Liver (tissue), 9 donors: Measurements from ENCODE around the gene WDR59. TPM values are rescaled to one million over a fixed set of nuclear protein-coding genes. Genes with fewer than 3 reads are reported as not detected.

Experiments used
- DNase-seq: peaks from one replicate; pipeline ENCODE4 v3.0.0-alpha.2; 2017; ENCODE audit warnings: low spot score
- H3K27ac ChIP-seq, 2 donors: one replicate each; pipeline ENCODE4 v1.7.0; 2013; ENCODE audit warnings: inconsistent platforms in 2 of 2, low read length in 2 of 2, control low read depth in 1 of 2, low read depth in 1 of 2, mild to moderate bottlenecking in 1 of 2
- H3K27me3 ChIP-seq, 4 donors: one replicate each; pipeline versions ENCODE4 v1.6.1 to v1.7.0; 2013; ENCODE audit warnings: low read length in 3 of 4, inconsistent platforms in 1 of 4, mild to moderate bottlenecking in 1 of 4, moderate library complexity in 1 of 4; ENCODE audit not compliant: control insufficient read depth in 4 of 4, insufficient read depth in 4 of 4
- H3K36me3 ChIP-seq, 4 donors: one replicate each; pipeline versions ENCODE4 v1.6.1 to v1.7.0; 2013; ENCODE audit warnings: low read length in 3 of 4, mild to moderate bottlenecking in 3 of 4, low read depth in 1 of 4, moderate library complexity in 1 of 4; ENCODE audit not compliant: control insufficient read depth in 4 of 4, insufficient read depth in 3 of 4
- H3K4me1 ChIP-seq, 4 donors: one replicate each; pipeline versions ENCODE4 v1.6.1 to v1.7.0; 2013; ENCODE audit warnings: low read length in 3 of 4, mild to moderate bottlenecking in 3 of 4, moderate library complexity in 1 of 4; ENCODE audit not compliant: control insufficient read depth in 4 of 4, insufficient read depth in 4 of 4
- H3K4me3 ChIP-seq, 3 donors: one replicate each; pipeline versions ENCODE4 v1.6.1 to v1.7.0; 2013; ENCODE audit warnings: low read length in 3 of 3, control low read depth in 1 of 3, low read depth in 1 of 3, mild to moderate bottlenecking in 1 of 3
- H3K9ac ChIP-seq, 2 donors: one replicate each; pipeline ENCODE4 v1.7.0; 2013; ENCODE audit warnings: low read length in 2 of 2, mild to moderate bottlenecking in 2 of 2, moderate library complexity in 2 of 2, control low read depth in 1 of 2, low read depth in 1 of 2
- H3K9me3 ChIP-seq, 4 donors: one replicate each; pipeline versions ENCODE4 v1.6.1 to v1.7.0; 2013; ENCODE audit warnings: low read length in 3 of 4; ENCODE audit not compliant: control insufficient read depth in 4 of 4
- EGR1 ChIP-seq, 2 donors: IDR thresholded peaks; 2 replicates each; pipeline ENCODE4 v1.6.1; 2016 to 2018; ENCODE audit warnings: antibody characterized with exemption in 2 of 2, low read depth in 2 of 2
- FOXA1 ChIP-seq: IDR thresholded peaks from 2 replicates; pipeline ENCODE4 v1.6.1; 2016; ENCODE audit warnings: antibody characterized with exemption
- FOXA2 ChIP-seq: IDR thresholded peaks from 2 replicates; pipeline ENCODE4 v1.6.1; 2016; ENCODE audit warnings: antibody characterized with exemption
- GABPA ChIP-seq, 2 donors: IDR thresholded peaks in 1 of 2; conservative IDR thresholded peaks in 1 of 2; 2 replicates each; pipeline ENCODE4 v1.6.1; 2016; ENCODE audit warnings: antibody characterized with exemption in 2 of 2, mild to moderate bottlenecking in 1 of 2, moderate library complexity in 1 of 2
- HNF4A ChIP-seq, 2 donors: conservative IDR thresholded peaks; 2 replicates each; pipeline ENCODE4 v1.6.1; 2016; ENCODE audit warnings: antibody characterized with exemption in 2 of 2, mild to moderate bottlenecking in 2 of 2
- HNF4G ChIP-seq: IDR thresholded peaks from 2 replicates; pipeline ENCODE4 v1.6.1; 2016; ENCODE audit warnings: antibody characterized with exemption
- JUND ChIP-seq, 2 donors: IDR thresholded peaks; 2 replicates each; pipeline ENCODE4 v1.6.1; 2016; ENCODE audit warnings: antibody characterized with exemption in 2 of 2
- NR2F2 ChIP-seq: IDR thresholded peaks from 2 replicates; pipeline ENCODE4 v1.6.1; 2016; ENCODE audit warnings: antibody characterized with exemption
- RAD21 ChIP-seq, 2 donors: IDR thresholded peaks; 2 replicates each; pipeline ENCODE4 v1.6.1; 2016; ENCODE audit warnings: antibody characterized with exemption in 2 of 2, mild to moderate bottlenecking in 2 of 2
- RXRA ChIP-seq, 2 donors: IDR thresholded peaks; 2 replicates each; pipeline ENCODE4 v1.6.1; 2017 to 2018; ENCODE audit warnings: antibody characterized with exemption in 2 of 2, mild to moderate bottlenecking in 1 of 2
- SP1 ChIP-seq: IDR thresholded peaks from 2 replicates; pipeline ENCODE4 v1.6.1; 2018; ENCODE audit warnings: antibody characterized with exemption, mild to moderate bottlenecking
- TAF1 ChIP-seq: conservative IDR thresholded peaks from 2 replicates; pipeline ENCODE4 v1.6.1; 2016; ENCODE audit warnings: antibody characterized with exemption, mild to moderate bottlenecking
- YY1 ChIP-seq: IDR thresholded peaks from 2 replicates; pipeline ENCODE4 v1.6.1; 2016; ENCODE audit warnings: antibody characterized with exemption, mild to moderate bottlenecking
- polyA plus RNA-seq, 2 donors: library from polyadenylated mRNA; stranded (reverse) in 1 of 2; unstranded in 1 of 2; fragments of 200-250 nt in 1 of 2; fragments of >200 nt in 1 of 2; fragmentation: Nextera tagmentation in 1 of 2; extraction: Ambion mirVana in 1 of 2; gene quantifications; one replicate each; pipeline versions ENCODE4 v1.2.1 to v1.2.3, GENCODE V29; 2013 to 2015
- total RNA-seq, 2 donors: library from RNA; depleted of rRNA; stranded (reverse); fragments of >200 nt; gene quantifications; one replicate each; pipeline ENCODE4 v1.2.3, GENCODE V29; 2014
- TF ChIP-seq, protein P1 (sequence below): fragments of 150-350 bp; IDR thresholded peaks from 2 replicates; pipeline ENCODE4 v1.5.1; 2017; ENCODE audit warnings: improper control_type of control experiment, low read depth, low read length; ENCODE audit not compliant: missing input control
- TF ChIP-seq, protein P2 (sequence below): IDR thresholded peaks from 2 replicates; pipeline ENCODE4 v1.6.1; 2016; ENCODE audit warnings: antibody characterized with exemption, mild to moderate bottlenecking
- TF ChIP-seq, protein P3 (sequence below): IDR thresholded peaks from 2 replicates; pipeline ENCODE4 v1.6.1; 2016; ENCODE audit warnings: antibody characterized with exemption
- TF ChIP-seq, protein P4 (sequence below): IDR thresholded peaks from 2 replicates; pipeline ENCODE4 v1.6.1; 2016; ENCODE audit warnings: antibody characterized with exemption
- TF ChIP-seq, protein P5 (sequence below): IDR thresholded peaks from 2 replicates; pipeline ENCODE4 v1.6.1; 2016; ENCODE audit warnings: antibody characterized with exemption
- donor health status: healthy.
- donor health status: healthy.
- donor health status: healthy.
- donor health status: healthy.
- donor health status: healthy.

Gene WDR59
- total and polyA plus RNA-seq, 4 donors = 14.1 to 30.3 (median 23.7) TPM

DNA sequence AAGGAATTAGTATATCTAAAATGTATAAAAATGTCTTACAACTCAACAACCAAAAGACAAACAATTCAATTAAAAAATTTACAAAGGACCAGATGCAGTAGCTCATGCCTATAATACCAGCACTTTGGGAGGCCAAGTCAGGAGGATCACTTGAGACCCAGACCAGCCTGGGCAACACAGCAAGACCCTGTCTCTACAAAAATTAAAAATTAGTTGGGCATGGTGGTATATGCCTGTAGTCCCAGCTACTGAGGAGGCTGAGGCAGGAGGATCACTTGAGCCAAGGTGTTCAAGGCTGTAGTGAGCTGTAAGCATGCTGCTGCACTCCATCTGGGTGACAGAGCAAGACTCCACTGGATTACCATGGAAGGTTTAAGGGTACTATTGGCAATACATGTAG, 47.7 kb upstream of the WDR59 start:
- TF ChIP-seq FOXA1 (no peak), GABPA (IDR thresholded peaks at IDR 0.05 in 1 of 2, conservative IDR thresholded peaks at IDR 0.05 in 1 of 2) (no peak), RAD21 (IDR thresholded peaks at IDR 0.05) (no peak), HNF4A (conservative IDR thresholded peaks at IDR 0.05) (no peak), EGR1 (IDR thresholded peaks at IDR 0.05; ENCODE audit: low read depth in 2 of 2) (no peak), NR2F2 (no peak), HNF4G (no peak), RXRA (IDR thresholded peaks at IDR 0.05) (no peak), SP1 (no peak), FOXA2 (no peak), JUND (IDR thresholded peaks at IDR 0.05) (no peak), YY1 (no peak)
- TF ChIP-seq, protein P1, sequence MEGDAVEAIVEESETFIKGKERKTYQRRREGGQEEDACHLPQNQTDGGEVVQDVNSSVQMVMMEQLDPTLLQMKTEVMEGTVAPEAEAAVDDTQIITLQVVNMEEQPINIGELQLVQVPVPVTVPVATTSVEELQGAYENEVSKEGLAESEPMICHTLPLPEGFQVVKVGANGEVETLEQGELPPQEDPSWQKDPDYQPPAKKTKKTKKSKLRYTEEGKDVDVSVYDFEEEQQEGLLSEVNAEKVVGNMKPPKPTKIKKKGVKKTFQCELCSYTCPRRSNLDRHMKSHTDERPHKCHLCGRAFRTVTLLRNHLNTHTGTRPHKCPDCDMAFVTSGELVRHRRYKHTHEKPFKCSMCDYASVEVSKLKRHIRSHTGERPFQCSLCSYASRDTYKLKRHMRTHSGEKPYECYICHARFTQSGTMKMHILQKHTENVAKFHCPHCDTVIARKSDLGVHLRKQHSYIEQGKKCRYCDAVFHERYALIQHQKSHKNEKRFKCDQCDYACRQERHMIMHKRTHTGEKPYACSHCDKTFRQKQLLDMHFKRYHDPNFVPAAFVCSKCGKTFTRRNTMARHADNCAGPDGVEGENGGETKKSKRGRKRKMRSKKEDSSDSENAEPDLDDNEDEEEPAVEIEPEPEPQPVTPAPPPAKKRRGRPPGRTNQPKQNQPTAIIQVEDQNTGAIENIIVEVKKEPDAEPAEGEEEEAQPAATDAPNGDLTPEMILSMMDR = no peak
- TF ChIP-seq, protein P2, sequence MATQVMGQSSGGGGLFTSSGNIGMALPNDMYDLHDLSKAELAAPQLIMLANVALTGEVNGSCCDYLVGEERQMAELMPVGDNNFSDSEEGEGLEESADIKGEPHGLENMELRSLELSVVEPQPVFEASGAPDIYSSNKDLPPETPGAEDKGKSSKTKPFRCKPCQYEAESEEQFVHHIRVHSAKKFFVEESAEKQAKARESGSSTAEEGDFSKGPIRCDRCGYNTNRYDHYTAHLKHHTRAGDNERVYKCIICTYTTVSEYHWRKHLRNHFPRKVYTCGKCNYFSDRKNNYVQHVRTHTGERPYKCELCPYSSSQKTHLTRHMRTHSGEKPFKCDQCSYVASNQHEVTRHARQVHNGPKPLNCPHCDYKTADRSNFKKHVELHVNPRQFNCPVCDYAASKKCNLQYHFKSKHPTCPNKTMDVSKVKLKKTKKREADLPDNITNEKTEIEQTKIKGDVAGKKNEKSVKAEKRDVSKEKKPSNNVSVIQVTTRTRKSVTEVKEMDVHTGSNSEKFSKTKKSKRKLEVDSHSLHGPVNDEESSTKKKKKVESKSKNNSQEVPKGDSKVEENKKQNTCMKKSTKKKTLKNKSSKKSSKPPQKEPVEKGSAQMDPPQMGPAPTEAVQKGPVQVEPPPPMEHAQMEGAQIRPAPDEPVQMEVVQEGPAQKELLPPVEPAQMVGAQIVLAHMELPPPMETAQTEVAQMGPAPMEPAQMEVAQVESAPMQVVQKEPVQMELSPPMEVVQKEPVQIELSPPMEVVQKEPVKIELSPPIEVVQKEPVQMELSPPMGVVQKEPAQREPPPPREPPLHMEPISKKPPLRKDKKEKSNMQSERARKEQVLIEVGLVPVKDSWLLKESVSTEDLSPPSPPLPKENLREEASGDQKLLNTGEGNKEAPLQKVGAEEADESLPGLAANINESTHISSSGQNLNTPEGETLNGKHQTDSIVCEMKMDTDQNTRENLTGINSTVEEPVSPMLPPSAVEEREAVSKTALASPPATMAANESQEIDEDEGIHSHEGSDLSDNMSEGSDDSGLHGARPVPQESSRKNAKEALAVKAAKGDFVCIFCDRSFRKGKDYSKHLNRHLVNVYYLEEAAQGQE = no peak
- TF ChIP-seq, protein P3, sequence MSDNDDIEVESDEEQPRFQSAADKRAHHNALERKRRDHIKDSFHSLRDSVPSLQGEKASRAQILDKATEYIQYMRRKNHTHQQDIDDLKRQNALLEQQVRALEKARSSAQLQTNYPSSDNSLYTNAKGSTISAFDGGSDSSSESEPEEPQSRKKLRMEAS = no peak
- TF ChIP-seq, protein P4, sequence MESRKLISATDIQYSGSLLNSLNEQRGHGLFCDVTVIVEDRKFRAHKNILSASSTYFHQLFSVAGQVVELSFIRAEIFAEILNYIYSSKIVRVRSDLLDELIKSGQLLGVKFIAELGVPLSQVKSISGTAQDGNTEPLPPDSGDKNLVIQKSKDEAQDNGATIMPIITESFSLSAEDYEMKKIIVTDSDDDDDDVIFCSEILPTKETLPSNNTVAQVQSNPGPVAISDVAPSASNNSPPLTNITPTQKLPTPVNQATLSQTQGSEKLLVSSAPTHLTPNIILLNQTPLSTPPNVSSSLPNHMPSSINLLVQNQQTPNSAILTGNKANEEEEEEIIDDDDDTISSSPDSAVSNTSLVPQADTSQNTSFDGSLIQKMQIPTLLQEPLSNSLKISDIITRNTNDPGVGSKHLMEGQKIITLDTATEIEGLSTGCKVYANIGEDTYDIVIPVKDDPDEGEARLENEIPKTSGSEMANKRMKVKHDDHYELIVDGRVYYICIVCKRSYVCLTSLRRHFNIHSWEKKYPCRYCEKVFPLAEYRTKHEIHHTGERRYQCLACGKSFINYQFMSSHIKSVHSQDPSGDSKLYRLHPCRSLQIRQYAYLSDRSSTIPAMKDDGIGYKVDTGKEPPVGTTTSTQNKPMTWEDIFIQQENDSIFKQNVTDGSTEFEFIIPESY = no peak
- DNase-seq = no peak

DNA sequence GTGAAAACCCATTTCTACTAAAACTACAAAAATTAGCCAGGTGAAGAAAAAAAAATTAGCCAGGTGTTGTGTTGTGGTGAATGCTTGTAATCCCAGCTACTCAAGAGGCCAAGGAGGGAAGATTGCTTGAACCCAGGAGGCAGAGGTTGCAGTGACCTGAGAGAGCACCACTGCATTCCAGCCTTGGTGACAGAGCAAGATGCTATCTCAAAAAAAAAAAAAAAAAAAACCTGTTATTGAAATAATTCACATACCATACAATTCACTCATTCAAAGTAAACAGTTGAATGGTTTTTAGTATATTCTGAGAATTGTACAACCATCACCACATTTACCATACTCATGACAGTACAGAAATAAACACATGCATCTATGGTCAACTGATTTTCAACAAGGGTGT, 44.9 kb upstream of the WDR59 start:
- TF ChIP-seq YY1 = no peak
- TF ChIP-seq FOXA2 = no peak
- TF ChIP-seq RXRA (IDR thresholded peaks at IDR 0.05) = no peak
- TF ChIP-seq GABPA (IDR thresholded peaks at IDR 0.05 in 1 of 2, conservative IDR thresholded peaks at IDR 0.05 in 1 of 2) = no peak
- TF ChIP-seq, protein P2 = no peak
- TF ChIP-seq, protein P5, sequence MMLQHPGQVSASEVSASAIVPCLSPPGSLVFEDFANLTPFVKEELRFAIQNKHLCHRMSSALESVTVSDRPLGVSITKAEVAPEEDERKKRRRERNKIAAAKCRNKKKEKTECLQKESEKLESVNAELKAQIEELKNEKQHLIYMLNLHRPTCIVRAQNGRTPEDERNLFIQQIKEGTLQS = no peak
- no peak for TF ChIP-seq NR2F2
- no peak for TF ChIP-seq JUND (IDR thresholded peaks at IDR 0.05)
- no peak for TF ChIP-seq SP1
- TF ChIP-seq, protein P3 = no peak
- no peak for TF ChIP-seq RAD21 (IDR thresholded peaks at IDR 0.05)
- TF ChIP-seq HNF4A (conservative IDR thresholded peaks at IDR 0.05) = no peak
- TF ChIP-seq, protein P4 = no peak
- no peak for TF ChIP-seq FOXA1
- no peak for TF ChIP-seq TAF1
- no peak for TF ChIP-seq EGR1 (IDR thresholded peaks at IDR 0.05; ENCODE audit: low read depth in 2 of 2)
- H3K36me3 ChIP-seq = no peaks in the 10 kb centered on the region
- H3K4me3 ChIP-seq = no peak overlapping the region
- H3K27me3 ChIP-seq = no peaks in the 10 kb centered on the region
- no peaks in the 10 kb centered on the region for H3K9me3 ChIP-seq
- no peak for DNase-seq
- H3K4me1 ChIP-seq = no peaks in the 10 kb centered on the region
- H3K27ac ChIP-seq = no peak overlapping the region
- H3K9ac ChIP-seq = no peak overlapping the region

More for the DNA sequence above, 47.7 kb upstream of the WDR59 start:
- H3K4me1 ChIP-seq = no peaks in the 10 kb centered on the region
- H3K9ac ChIP-seq = no peak overlapping the region
- H3K4me3 ChIP-seq = no peak overlapping the region
- H3K27ac ChIP-seq = no peak overlapping the region
- no peaks in the 10 kb centered on the region for H3K9me3 ChIP-seq
- H3K27me3 ChIP-seq = no peaks in the 10 kb centered on the region
- H3K36me3 ChIP-seq = no peaks in the 10 kb centered on the region
